NCI-H146 treated with DMSO at 0.1 percent for 48 hours (cell line): Measurements from ENCODE around the gene TTC9B.

Experiments
- DNase-seq: peaks from one replicate; lab custom pipeline; 2025; ENCODE audit not compliant: unreplicated experiment; lab: John Stamatoyannopoulos, UW

TTC9B gene

DNA sequence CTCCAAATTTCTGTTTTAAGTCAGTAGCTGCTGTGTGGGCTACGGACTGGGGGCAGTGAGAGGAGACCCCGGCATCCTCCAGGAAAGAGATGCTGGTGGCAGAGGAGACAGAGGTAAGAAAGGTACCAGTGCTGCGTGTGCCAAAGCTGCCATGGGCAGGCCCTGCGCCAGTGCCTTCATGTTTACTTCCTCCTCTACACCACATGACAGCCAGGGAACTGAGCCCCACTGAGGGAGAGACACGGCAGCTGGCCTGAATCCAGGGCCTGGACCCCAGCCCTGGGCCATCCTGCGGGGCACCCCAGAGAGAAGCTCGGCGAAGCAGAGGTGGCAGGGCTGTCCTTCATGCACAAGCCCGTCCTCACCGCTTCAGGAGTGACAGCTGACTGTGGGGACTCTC is 31.0 kb upstream of the TTC9B start:
- no peak for DNase-seq

DNA sequence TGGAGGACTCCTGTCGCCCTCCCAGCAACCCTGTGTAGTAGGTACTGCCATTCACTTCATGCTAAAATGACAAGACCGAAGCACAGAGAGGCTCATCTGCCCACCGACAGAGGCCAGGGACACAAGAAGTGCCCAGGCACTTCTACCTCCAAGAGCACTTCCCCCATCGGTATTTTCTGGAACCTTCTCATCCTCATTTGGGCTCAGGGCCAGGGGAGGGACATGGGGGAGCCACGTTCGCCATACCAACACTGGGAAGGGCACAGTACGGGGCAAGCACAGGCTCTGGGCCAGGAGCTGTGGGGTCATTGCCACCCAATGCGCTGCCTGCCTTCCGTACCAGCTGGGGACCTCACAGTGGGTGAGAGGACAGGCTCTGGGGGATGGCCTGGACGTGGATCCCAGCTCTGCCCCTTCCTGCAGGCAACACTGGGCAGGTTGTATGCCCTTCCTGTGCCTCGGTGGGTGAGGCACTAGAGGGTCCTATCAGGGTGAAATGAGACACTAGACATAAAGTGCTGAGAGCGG is 29.6 kb upstream of the TTC9B start:
- DNase-seq = no peak

DNA sequence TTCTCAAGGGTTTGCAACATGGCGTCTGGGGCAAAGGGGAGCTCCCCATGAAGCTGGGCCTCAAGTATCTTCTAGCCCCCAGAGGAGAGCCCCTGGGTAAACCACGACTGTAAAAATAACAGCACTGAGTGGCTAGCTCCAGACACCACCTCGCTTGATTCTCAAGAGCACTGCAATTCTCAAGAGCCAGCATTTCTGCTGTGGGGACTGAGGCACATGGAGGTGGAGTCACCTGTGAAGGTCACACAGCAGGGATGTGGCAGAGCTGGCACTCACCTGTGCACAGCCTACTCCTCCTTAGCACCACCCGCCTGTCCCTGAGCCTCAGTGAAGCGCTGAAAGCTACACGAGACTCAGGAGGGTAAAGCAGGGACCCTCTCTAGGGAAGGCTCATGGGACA is 29.0 kb upstream of the TTC9B start:
- DNase-seq = no peak

DNA sequence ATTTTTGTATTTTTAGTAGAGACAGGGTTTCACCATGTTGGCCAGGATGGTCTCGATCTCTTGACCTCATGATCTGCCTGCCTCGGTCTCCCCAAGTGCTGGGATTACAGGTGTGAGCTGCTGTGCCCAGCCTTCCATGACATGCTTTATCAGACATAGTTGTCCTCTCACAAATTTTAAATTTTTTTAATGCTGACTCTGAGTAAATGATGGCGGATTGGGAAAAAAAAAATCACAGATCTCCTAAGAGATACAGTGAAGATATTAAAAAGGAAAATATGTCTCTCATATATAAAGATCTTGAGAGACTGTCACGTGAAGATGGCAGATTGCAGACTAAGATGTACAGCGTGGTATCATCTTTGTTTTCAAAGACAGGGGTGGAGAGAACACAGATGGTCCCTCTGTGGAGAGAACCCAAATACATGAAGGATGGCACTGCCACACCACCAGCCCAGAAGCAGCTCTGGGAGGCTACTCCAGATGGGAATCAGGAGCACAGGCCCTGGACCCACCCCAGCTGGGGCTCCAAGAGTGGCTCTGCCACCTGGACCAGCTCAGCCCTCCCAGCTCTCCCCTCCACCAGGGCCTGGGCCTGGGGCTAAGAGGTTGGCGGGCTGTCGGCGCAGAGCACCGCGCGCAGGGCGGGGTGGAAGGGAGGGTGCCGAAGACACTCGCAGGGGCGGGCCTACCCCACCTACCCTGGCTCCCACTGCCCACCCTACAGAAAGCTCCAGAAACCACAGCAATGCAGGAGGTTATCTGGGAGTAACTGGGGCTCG is 28.3 kb upstream of the TTC9B start:
- no peak for DNase-seq

DNA sequence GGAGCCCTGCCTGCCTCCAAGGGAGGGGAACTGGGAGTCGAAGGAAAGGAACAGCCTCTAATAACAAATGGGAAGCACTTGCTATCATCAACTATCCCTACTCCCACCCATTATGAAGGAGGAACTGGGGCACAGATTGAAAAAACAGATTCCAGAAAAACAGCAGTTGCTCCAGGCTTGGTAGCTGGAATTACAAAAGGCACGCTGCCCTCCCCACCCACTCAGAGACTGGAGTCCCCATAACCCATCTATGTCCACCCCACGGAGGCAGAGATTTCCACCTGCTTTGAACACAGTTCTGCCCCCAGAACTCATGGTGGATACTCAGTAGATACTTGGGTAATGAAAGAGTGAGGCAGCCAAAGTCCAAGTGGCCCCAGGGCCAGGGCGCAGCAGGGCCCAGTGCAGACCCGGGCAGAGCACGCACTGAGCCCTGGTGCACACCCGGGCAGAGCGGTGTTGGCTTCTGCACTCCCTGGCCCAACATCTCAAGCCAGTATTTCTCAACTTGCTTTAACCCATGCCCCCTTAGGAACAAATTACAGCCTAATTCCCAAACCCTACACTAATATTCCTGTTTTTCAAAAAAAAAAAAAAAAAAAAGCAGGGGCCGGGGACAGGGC is 27.4 kb upstream of the TTC9B start:
- no peak for DNase-seq

DNA sequence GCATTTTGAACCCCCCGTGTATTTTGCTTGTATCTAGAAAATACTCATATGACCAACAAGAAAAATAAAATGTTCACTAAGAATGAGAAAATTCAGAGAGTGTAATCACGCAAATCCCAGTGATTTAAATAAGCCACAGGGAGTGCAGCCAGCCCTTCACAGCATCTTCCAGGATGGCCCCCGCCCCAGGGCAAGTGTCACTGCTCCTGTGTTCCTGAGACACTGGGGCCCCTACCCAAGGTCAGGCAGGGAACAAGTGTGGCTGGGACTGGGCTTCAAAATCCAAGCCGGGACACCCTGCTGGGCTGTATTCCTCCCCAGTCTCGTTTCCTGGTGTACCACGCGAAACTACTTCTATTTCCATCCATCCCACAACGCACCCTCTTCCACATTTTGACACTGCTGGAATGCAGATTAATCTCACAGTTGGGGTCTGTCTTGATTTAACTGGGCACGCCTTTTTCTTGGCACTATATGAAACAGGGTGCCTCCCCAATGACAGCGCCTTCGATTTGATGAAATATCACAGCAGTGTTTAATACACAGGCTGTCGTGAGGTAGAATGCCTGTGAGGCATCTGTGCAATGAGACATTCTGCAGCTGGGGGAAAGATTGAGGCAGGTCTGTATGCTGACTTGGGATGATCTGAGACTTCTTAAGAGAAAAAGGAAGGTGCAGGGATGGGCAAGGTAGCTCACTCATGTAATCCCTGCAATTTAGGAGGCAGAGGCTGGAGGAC is 26.6 kb upstream of the TTC9B start:
- DNase-seq = no peak

DNA sequence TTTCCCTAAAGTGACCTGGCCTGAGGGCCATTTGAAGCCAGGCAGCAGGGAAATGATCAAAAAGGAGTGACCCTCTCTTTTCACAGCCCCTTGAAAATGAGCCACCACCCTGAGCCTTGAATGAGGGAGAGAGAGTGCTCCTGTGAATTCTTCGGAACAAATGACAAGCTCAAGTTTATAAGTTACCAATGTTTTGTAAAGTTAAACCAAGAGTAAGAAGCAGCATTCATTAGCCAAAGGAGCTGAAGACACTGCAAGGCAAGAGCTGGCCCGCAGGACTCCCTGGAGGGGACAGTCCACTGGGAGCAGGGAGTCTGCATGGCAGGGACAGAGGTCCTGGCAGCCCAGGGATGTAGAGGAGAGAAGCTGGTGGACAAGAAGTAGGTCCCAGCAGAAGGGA is 25.0 kb upstream of the TTC9B start:
- DNase-seq = no peak

DNA sequence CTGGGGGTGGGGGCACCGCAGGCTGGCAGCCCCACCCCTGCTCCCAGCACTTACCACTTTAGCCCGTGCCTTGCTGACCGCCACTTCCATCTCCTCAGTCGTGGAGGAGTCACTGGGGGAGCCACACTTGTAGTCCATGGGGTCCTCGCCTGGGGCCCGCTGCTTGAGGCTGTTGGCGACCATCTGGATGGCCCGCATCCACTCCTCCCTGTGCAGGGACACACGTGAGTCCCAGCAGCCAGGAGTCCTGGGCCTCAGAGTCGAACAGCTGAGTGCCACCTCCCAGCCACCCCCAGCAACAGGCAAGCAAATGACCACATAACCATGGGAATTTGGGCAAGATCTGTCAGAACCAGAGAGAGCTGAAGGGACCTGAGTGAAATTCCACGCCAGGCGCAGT is 24.3 kb upstream of the TTC9B start:
- no peak for DNase-seq

DNA sequence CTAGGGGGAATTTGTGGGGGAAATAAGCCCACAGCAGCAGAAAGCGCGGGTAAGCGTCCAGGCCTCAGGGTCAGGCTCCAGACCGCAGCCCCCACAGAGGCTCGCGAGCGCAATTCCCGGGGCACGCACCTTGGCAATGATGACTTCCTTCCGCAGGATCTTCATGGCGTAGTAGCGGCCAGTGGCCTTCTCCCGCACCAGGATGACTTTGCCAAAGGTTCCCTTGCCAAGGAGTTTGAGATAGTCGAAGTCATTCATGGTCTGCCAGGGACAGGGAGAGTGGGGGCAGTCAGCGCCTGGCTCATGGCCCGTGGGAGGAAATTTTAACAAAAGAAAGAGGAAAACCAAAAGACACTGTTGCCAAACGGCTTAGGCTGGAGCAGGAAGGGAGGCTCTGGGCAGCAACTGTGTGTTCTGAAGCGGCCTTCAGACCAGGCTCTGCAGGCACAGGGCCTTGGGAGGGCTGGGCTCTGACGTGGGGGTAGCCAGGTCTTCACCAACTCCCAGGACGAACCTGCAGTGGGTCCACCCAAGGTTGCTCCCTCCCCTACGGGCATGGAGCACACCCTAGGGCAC is 23.7 kb upstream of the TTC9B start:
- no peak for DNase-seq

DNA sequence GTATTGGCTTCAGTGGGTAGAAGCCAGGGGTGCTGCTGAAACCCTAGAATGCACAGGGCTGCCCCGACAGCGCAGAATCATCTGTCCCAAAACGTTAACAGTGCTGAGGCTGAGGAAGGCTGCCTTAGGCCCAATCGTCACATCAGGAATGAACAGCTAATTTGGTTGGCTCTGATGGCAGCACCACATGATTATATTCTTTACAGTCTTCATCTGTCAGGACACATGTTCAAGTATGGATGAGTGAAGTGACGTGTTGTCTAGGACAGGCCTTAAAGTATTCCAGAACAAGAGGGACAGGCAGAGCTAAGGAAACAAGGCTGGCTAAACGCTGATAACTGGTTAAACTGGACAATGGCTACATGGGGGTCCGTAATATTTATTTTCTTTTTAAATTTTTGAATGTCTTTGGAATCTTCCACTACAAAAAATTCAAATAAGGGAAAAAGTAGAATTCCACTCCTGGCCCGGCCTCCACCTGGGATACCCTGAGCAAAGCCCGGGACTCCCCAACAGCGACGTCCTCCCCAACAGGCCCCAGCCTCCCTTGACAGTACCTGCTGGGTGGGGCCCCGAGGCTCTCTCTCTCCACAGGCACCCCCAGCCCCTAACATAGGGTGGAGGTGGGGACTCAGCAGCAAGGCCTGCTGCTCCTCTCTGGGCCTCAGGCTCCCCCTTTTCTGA is 23.1 kb upstream of the TTC9B start:
- no peak for DNase-seq

DNA sequence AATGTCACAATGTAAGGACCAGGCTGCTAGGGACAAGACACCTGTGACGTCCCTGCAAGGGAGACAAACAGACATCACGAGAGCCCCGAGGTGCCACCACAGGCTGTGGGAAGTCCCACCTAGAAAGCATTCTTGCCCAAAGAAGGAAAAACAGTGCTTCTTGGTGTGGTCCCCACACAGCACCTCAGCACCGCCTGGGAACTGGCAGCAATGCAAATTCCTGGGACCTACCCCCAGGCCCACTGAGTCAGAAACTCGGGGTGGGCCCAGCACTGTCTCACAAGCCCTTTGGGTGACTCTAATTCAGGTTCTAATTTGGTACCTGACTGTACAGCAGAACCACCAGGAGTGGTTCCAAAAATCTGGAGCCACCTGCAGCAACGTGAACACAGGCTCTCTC is 22.1 kb upstream of the TTC9B start:
- no peak for DNase-seq

DNA sequence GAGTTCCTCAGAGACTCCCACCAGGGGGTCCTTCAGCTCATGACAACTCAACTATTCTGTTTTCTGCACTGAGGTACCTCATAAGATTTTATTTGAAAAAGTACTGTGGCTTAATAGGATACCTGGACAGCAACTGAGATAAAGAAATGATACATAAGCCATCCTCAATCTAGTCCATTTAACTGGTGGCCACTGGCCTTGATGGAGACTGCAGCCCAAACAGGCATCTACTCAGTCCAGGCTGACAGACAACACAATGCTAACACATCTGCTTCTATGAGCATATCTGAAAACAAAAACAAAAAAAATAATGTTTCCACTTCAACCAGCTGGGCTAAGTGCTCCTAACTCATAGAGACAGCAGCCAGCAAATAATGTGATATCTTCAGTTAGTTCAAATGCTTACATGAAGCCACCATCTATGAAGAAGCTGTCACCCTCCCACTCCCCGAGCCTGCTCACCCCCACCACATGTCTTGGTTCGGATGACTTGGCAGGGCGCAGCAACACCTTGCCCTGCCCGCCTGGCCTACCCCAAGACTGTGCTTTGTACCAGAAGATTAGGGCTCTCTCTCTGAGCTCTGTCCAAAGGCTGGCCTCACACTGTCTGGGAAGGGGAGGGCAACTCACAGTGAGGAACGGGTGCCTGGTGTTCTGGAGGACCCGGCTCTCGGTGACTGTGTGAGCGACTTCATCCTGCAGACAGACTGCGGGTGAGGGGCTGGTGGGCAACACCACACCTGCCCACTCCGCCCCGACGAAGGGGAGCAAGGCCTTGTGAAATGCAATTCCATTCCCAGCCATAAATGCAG is 21.4 kb upstream of the TTC9B start:
- DNase-seq = no peak

DNA sequence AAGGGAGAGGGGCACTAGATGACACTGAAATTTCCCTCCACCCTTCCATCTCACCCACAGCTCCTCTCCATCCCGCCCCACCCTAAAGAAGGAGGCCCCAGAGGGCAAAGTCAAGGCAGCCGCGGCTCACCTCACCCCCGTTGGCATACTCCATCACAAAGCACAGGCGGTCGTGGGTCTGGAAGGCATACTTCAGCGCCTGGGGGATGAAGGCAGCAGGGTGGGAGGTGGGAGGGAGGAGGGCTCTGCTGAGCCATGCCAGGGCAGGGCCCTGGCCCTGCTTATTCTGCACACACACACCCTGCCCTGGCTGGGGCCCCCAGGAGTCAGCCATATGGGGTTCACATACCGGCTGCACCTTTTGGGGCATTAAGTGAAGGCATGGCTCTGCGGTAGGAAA is 20.6 kb upstream of the TTC9B start:
- DNase-seq = no peak

DNA sequence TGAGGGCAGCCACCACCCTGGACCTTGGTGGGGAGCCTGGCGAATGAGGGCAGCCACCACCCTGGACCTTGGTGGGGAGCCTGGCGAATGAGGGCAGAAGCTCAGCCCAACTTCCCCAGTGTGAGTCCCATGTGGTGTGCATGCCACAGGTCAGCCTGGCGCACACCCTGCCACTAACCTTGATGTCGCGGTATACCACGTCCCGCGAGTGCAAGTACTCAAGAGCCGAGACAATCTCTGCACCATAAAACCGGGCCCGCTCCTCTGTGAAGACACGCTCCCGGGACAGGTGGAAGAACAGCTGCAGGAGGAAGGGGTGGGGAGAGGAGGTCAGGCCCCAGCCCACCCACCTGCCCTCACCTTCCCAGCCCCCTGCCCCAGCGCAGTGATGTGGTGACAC is 19.6 kb upstream of the TTC9B start:
- no peak for DNase-seq

DNA sequence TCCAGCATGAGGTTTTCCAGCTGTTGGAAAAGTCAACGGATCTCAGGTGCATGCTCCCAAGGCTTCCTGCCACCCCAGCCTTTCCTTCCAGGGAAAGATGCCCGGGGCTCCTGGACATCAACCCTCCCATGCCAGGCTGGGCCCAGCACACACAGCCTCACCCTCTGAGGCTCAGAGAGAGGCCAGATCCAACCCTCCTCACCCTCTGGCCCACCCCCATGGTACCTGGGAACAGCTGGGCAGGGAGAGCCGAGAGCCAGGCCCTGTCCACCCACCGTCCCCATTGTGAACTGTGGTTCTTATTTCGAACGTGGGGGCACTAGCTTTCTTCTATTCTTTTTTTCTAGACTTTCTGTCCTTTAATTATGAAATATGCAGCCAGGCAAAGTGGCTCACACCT is 18.2 kb upstream of the TTC9B start:
- DNase-seq = no peak

DNA sequence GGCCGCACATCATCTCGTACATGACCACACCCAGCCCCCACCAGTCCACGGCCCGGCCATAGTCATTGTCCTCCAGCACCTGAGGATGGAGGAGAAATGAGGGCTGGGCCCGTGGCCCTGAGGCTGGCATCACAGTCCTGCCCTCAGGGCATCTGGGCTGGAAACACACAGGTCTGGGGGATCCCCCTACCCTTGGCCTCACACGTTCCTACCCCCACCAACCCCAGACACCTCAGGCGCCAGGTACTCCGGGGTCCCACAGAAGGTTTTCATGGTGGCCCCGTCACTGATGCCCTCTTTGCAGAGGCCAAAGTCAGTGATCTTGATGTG is 17.8 kb upstream of the TTC9B start:
- no peak for DNase-seq

DNA sequence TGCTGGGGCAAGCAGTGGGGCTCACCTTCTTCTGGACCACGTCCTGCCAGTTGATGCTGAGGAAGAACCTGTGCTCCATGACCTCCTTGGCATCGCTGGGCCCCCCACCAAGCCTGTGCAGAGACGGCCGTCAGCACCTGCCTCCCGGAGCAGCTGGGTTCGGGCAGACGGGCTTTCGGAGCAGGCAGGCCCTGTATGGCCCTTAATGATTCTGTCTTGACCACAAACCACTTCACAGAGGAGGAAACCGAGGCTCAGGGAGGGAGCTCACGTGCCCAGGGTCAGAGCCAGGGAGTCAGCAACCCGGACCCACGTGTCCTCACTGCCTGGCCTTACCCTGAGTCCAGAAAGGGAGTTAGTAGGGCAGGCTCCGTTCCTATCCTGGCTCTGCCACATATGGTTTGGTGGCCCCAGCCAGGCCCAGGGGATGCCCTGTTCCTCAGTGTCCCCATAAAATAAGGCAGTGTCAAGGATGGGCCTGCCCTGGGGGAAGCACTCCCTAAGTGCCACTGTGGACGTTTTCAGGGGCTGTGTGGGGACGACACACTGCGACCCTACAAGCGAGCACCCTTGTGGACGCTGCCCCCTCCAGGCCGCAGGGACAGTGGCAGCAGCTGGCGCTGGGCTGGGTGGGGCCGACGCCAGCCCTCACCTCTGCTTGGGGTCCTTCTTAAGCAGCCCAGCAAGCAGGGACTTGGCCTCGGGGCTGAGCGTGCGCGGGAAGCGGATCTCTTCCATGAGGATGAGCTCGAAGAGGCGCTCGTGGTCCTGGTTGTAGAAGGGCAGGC is 17.2 kb upstream of the TTC9B start:
- no peak for DNase-seq

DNA sequence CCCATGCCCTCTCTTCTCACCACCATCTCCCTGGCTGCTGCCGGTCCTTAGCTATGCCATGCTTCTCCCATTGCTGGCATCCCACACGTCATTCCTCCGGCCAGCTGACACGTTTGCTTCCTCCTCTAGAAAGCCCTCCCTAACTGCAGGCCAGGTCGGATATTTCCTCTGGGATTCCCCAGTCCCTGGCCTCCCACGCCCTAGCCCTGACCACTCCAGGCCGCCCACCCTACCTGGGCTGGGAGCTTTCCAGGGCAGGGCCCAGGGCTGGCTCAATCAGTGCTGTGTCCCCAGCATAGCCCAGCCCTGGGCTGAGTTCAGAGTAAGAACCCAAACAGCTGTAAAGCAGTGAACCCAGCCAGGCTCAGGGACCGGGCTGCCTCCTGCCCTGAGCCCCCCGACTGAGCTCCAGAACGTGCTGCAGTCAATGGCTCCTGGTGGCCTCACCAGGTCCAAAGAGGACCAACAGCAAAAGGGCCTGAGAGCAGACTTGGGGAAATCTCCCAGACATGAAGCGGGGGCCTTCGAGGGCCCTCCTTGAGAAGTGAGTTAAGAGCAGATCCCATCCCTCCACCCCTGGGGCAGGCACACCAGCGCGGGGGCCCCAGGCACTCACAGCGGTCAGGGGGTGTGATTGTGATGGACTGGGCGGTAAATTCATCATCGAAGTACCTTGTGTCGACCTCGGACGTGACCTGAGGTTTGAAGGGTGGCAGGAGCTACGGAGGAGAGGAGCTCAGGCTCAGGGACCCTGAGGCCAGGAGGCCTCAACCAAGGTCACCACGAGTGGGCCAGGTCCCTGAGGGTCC is 16.4 kb upstream of the TTC9B start:
- DNase-seq = no peak
